22Rv1 (cell line): ENCODE data around the gene DTNBP1.

Source experiments
- ZFX ChIP-seq: fragments of 450-650 bp; IDR thresholded peaks from 2 replicates; pipeline ENCODE4 v1.6.1; 2017; ENCODE audit warnings: antibody characterized with exemption, borderline replicate concordance
- TF ChIP-seq, protein P1 (sequence below): fragments of 450-650 bp; IDR thresholded peaks from 2 replicates; pipeline ENCODE4 v1.5.1; 2017; ENCODE audit warnings: mild to moderate bottlenecking

DNA sequence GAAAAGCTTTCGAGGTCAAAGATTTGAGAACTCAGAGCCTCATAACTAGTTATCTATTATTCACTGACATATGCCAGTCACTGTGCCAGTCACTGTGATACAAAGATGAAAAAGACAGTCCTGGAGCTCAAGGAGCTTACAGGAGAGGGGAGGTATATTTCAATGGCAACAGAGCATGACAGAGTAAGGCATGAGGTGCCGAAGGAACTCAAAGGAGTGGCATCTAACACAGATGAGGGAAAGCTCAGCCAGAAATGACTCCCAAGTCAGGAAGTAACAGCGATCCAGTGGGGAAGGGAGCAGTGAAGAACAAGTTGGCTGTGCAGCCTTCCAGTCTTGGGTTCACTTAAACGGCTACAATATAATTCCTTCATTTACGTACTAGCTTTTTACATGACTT, 46.6 kb downstream of the DTNBP1 start:
- TF ChIP-seq, protein P1, sequence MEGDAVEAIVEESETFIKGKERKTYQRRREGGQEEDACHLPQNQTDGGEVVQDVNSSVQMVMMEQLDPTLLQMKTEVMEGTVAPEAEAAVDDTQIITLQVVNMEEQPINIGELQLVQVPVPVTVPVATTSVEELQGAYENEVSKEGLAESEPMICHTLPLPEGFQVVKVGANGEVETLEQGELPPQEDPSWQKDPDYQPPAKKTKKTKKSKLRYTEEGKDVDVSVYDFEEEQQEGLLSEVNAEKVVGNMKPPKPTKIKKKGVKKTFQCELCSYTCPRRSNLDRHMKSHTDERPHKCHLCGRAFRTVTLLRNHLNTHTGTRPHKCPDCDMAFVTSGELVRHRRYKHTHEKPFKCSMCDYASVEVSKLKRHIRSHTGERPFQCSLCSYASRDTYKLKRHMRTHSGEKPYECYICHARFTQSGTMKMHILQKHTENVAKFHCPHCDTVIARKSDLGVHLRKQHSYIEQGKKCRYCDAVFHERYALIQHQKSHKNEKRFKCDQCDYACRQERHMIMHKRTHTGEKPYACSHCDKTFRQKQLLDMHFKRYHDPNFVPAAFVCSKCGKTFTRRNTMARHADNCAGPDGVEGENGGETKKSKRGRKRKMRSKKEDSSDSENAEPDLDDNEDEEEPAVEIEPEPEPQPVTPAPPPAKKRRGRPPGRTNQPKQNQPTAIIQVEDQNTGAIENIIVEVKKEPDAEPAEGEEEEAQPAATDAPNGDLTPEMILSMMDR: no peak
- no peak for TF ChIP-seq ZFX
